ENCODE data around the gene STARD10. TPM values are rescaled to one million over a fixed set of nuclear protein-coding genes. Genes with fewer than 3 reads are reported as not detected.

Gene STARD10
- total and polyA plus RNA-seq, 2 experiments from 2014 or later: 16.6 to 20.5 TPM

DNA sequence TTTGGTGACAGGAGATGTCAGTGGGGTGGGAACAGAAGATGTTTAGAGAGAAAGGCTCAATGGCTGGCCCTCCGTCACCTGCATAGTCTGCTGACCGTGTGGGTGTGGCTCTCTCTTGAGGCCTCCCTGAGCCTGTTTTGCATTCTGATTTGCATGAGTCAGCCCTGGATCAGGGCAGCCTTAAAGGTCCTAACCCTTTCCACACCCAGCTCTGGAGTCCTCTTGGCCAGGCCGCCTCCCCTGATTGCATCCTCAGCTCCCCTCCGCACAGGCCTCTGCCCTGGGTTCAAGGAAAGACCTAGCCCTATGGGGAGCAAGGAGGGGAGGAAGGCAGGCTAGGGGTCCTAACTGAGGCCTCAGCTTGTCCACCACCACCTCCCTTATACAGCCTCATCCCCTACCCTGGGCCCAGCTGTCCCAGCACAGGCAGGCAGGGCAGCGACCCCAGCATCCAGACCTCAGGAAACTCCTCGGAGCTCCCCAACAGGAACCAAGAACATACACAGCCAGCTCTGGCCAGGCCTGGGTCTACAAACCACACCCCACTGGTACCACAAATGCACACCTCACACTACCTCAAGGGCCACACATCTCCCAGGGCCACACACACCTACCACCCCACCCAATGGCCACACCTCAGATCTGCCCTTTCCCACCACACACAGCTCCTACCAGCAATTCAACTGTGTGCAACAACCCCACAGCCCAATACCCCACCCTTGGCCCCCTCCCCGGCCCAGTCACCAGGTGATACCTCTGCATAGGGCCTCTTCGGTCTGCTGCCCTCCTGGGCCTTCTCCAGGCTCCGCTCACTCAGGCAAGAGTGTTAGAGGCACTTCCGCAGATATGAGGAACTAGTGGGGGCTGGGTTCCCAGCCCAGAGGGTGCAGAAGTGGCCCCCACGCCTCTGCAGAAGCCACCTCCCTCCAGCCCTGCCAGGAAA is 55.4 kb downstream of the STARD10 start (continued):
- TF ChIP-seq REST (IDR thresholded peaks at IDR 0.05; ENCODE audit: unreplicated experiment): no peak

DNA sequence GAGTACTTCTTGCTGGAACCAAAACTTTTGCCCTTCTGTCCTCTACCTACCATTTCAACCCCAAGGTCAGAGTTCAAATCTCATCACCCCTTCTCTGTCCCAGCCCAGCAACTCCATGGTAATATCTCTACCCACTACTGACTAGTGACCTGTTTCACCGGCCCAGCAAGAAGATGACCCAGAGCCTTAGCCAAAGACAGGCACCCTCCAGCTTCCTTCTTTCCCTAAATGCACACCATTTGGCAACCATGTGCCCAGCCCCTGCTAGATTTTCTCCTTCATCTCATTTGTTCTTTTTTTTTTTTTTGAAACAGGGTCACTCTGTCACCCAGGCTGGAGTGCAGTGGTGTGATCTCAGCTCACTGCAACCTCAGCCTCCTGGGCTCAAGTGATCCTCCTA is 56.5 kb downstream of the STARD10 start:
- Histone ChIP-seq H3K27me3 (ENCODE audit: insufficient read depth) (no peaks in the 10 kb centered on the region), H3K4me1 (ENCODE audit: insufficient read depth) (peaks cover 42% of the 10 kb centered on the region), H3K36me3 (ENCODE audit: insufficient read depth) (no peaks in the 10 kb centered on the region), H3K9me2 (ENCODE audit: insufficient read depth) (no peaks in the 10 kb centered on the region), H3F3A (replicated peaks; ENCODE audit: low read depth) (no peaks in the 10 kb centered on the region), H3K79me2 (replicated peaks; ENCODE audit: insufficient read depth) (peaks cover 82% of the 10 kb centered on the region), H3K4me2 (no peak overlapping the region), H3K4me3 (no peak overlapping the region), H2AFZ (no peak overlapping the region), H3K27ac (ENCODE audit: low read depth) (no peak overlapping the region), H4K20me1 (replicated peaks; ENCODE audit: insufficient read depth) (peaks cover 6% of the 10 kb centered on the region)
- no peak for ATAC-seq
- Mint-ChIP-seq H3K36me3 (ENCODE audit: low read depth) (peaks cover 7% of the 10 kb centered on the region), H3K4me3 (no peak overlapping the region), H3K4me1 (peaks cover 58% of the 10 kb centered on the region), H3K27ac (no peak overlapping the region; the same call in 1 of the 2 replicates), H3K9me3 (no peaks in the 10 kb centered on the region), H3K27me3 (ENCODE audit: insufficient read depth, low read depth, poor library complexity) (peaks cover 8% of the 10 kb centered on the region)
- DNase-seq (ENCODE audit: low spot score): no peak
- TF ChIP-seq POLR2AphosphoS5 (IDR thresholded peaks at IDR 0.05; ENCODE audit: low read depth) (no peak), ZNF331 (CRISPR knock-in tag; IDR thresholded peaks at IDR 0.05; ENCODE audit: low read depth) (no peak), STAT1 (IDR thresholded peaks at IDR 0.05; ENCODE audit: unreplicated experiment) (no peak), JUNB (IDR thresholded peaks at IDR 0.05; ENCODE audit: unreplicated experiment) (no peak), REST (IDR thresholded peaks at IDR 0.05; ENCODE audit: unreplicated experiment) (no peak), ZNF462 (CRISPR knock-in tag; IDR thresholded peaks at IDR 0.05) (no peak), EZH2 (IDR thresholded peaks at IDR 0.05; ENCODE audit: low read depth, unreplicated experiment) (no peak), NANOG (IDR thresholded peaks at IDR 0.05; ENCODE audit: borderline replicate concordance) (no peak)

All from GM23338 (cell line).